HepG2 (cell line): ENCODE results near the gene CAP2. TPM values are rescaled to one million over a fixed set of nuclear protein-coding genes. Genes with fewer than 3 reads are reported as not detected.

Experiments used
- ATAC-seq: fragments of 200-7000 bp; cut with Tn5 transposase; 3 replicates; pipeline ENCODE4 v1.9.1; 2020; ENCODE audit warnings: mild to moderate bottlenecking, moderate library complexity
- BruUV-seq: library from RNA; stranded (reverse); fragments of 400-500 nt; replicated peaks from 2 replicates; lab custom pipeline; 2021; lab: Mats Ljungman, UMichigan
- CTCF ChIA-PET: fragments of 300-600 bp; formaldehyde crosslinking; extraction: SDS; loops from one replicate; lab custom pipeline; 2021; ENCODE audit warnings: low total read pairs, inconsistent platforms, low intra/inter-chr PET ratio; lab: Yijun Ruan, JAX
- POLR2A ChIA-PET: fragments of 350-600 bp; sonication (Branson Sonifier 250); formaldehyde crosslinking; loops from one replicate; lab custom pipeline; 2020; ENCODE audit warnings: antibody characterized with exemption, inconsistent platforms; lab: Yijun Ruan, JAX
- DNase-seq: peaks from one replicate; pipeline ENCODE4 v3.0.0-alpha.2; 2015; ENCODE audit warnings: low spot score
- FAIRE-seq: peaks from 3 replicates; lab custom pipeline; 2011; peaks lifted over from hg19 to GRCh38; lab: Jason Lieb, UNC
- H2AFZ ChIP-seq: one replicate; pipeline ENCODE4 v1.6.1; 2011; ENCODE audit warnings: low read length, inconsistent platforms
- H3K27ac ChIP-seq: fragments of 300-600 bp; 3 replicates; pipeline ENCODE4 v1.8.0; 2011; ENCODE audit warnings: mixed run types, mild to moderate bottlenecking, mixed read lengths, low read length, inconsistent platforms; ENCODE audit not compliant: insufficient read depth; ENCODE audit errors: extremely low read length
- H3K27me3 ChIP-seq, 2 experiments: fragments of 200-600 bp in 1 of 2; 2 replicates in 1 of 2; 3 replicates in 1 of 2; pipeline versions ENCODE4 v1.6.0 to v1.8.0; 2011; ENCODE audit warnings: low read length in 2 of 2, mild to moderate bottlenecking in 2 of 2, moderate library complexity in 2 of 2, inconsistent platforms in 1 of 2; ENCODE audit not compliant: insufficient read depth in 2 of 2, control insufficient read depth in 1 of 2
- H3K36me3 ChIP-seq, 2 experiments: fragments of 200-600 bp in 1 of 2; replicated peaks in 1 of 2; 2 replicates in 1 of 2; 3 replicates in 1 of 2; pipeline versions ENCODE4 v1.5.1 to v1.8.0; 2011; ENCODE audit warnings: low read length in 2 of 2, inconsistent platforms in 1 of 2; ENCODE audit not compliant: insufficient read depth in 2 of 2, control insufficient read depth in 1 of 2
- H3K4me1 ChIP-seq: 2 replicates; pipeline ENCODE4 v1.5.1; 2012; ENCODE audit warnings: low read length, inconsistent platforms; ENCODE audit not compliant: insufficient read depth
- H3K4me2 ChIP-seq: 2 replicates; pipeline ENCODE4 v1.6.0; 2011; ENCODE audit warnings: low read depth, low read length, inconsistent platforms
- H3K4me3 ChIP-seq, 3 experiments: fragments of 200-600 bp in 1 of 3; sonication (generic), shearing (Covaris generic) in 1 of 3; replicated peaks in 1 of 3; 2 replicates each; pipeline ENCODE4 v1.5.1; 2011 to 2016; ENCODE audit warnings: low read length in 3 of 3, inconsistent platforms in 2 of 3, low read depth in 2 of 3, mild to moderate bottlenecking in 2 of 3, control low read depth in 1 of 3, mixed read lengths in 1 of 3; ENCODE audit not compliant: insufficient read depth in 1 of 3
- H3K79me2 ChIP-seq: one replicate; pipeline ENCODE4 v1.6.1; 2011; ENCODE audit warnings: low read length, inconsistent platforms; ENCODE audit not compliant: insufficient read depth
- H3K9ac ChIP-seq: 2 replicates; pipeline ENCODE4 v1.6.0; 2011; ENCODE audit warnings: mild to moderate bottlenecking, low read depth, low read length, inconsistent platforms; ENCODE audit not compliant: insufficient read depth
- H3K9me3 ChIP-seq: 2 replicates; pipeline ENCODE4 v1.5.1; 2012; ENCODE audit warnings: mild to moderate bottlenecking, low read length
- H4K20me1 ChIP-seq: 2 replicates; pipeline ENCODE4 v1.6.0; 2011; ENCODE audit warnings: inconsistent platforms, mild to moderate bottlenecking, low read length, moderate library complexity; ENCODE audit not compliant: insufficient read depth
- CENPT ChIP-seq: sonication (generic); formaldehyde crosslinking; IDR thresholded peaks from 2 replicates; pipeline ENCODE4 v1.8.0; 2022; ENCODE audit warnings: low read depth, mild to moderate bottlenecking, moderate library complexity, missing genetic modification reagents
- FOXO1 ChIP-seq: sonication (generic); formaldehyde crosslinking; IDR thresholded peaks from 2 replicates; pipeline ENCODE4 v1.4.0; 2020; ENCODE audit warnings: missing genetic modification reagents
- IRF9 ChIP-seq: sonication (generic); formaldehyde crosslinking; IDR thresholded peaks from 2 replicates; pipeline ENCODE4 v1.8.0; 2022; ENCODE audit warnings: missing genetic modification reagents, mild to moderate bottlenecking, borderline replicate concordance
- JARID2 ChIP-seq: sonication (generic); formaldehyde crosslinking; IDR thresholded peaks from 2 replicates; pipeline ENCODE4 v1.8.1; 2023; ENCODE audit warnings: missing genetic modification reagents, inconsistent platforms; ENCODE audit not compliant: insufficient replicate concordance
- MXI1 ChIP-seq: IDR thresholded peaks from 3 replicates; pipeline ENCODE4 v1.6.1; 2012; ENCODE audit warnings: low read depth, low read length, inconsistent platforms, borderline replicate concordance
- ZBTB25 ChIP-seq: IDR thresholded peaks from 2 replicates; pipeline ENCODE4 v1.6.1; 2018; ENCODE audit warnings: missing genetic modification reagents
- ZC3H4 ChIP-seq: sonication (generic); formaldehyde crosslinking; IDR thresholded peaks from 2 replicates; pipeline ENCODE4 v1.4.0; 2020; ENCODE audit warnings: missing genetic modification reagents, borderline replicate concordance
- ZNF17 ChIP-seq: sonication (generic); formaldehyde crosslinking; IDR thresholded peaks from 2 replicates; pipeline ENCODE4 v1.5.0; 2020; ENCODE audit warnings: mild to moderate bottlenecking, missing genetic modification reagents
- ZNF251 ChIP-seq: sonication (generic); formaldehyde crosslinking; IDR thresholded peaks from 2 replicates; pipeline ENCODE4 v1.9.0; 2021; ENCODE audit warnings: mild to moderate bottlenecking, missing genetic modification reagents
- ZNF605 ChIP-seq: sonication (generic); formaldehyde crosslinking; IDR thresholded peaks from 2 replicates; pipeline ENCODE4 v1.8.0; 2022; ENCODE audit warnings: mild to moderate bottlenecking, missing genetic modification reagents
- ZNF782 ChIP-seq: sonication (generic); formaldehyde crosslinking; IDR thresholded peaks from 2 replicates; pipeline ENCODE4 v1.4.0; 2020; ENCODE audit warnings: missing genetic modification reagents, mild to moderate bottlenecking, borderline replicate concordance
- ZSCAN29 ChIP-seq: sonication (generic); formaldehyde crosslinking; conservative IDR thresholded peaks from 2 replicates; pipeline ENCODE4 v1.4.0; 2020; ENCODE audit warnings: mild to moderate bottlenecking, missing genetic modification reagents
- WGBS: methylation state at CpG from one replicate; pipeline ENCODE4 v1.1.6; 2017; ENCODE audit warnings: low lambda C conversion rate; 5-methylcytosine and 5-hydroxymethylcytosine counted together
- in situ Hi-C: cut with HindIII; loops from 2 replicates; pipeline ENCODE4 v1.10.0; 2017; ENCODE audit warnings: low pct_unique_long_range_greater_than_20kb; ENCODE audit not compliant: extremely low pct_ligation_motif_present
- intact Hi-C: fragments of 100-400 bp; cut with micrococcal nuclease; formaldehyde crosslinking; loops from one replicate; pipeline ENCODE4 v1.10.0; 2022; ENCODE audit not compliant: unreplicated experiment
- polyA plus RNA-seq, 8 experiments: library from polyadenylated mRNA; depleted of rRNA in 3 of 8; stranded (reverse) in 7 of 8; unstranded in 1 of 8; fragments of >200 nt; fragmentation: Illumina TruSeq in 4 of 8; extraction: Trizol in 4 of 8; gene quantifications; 2 replicates each; pipeline versions ENCODE4 v1.2.1 to v1.2.3, GENCODE V29; 2011 to 2016; ENCODE audit warnings: low read depth in 4 of 8, missing spikeins in 1 of 8, mixed read lengths in 1 of 8; ENCODE audit not compliant: insufficient read depth in 1 of 8
- total RNA-seq, 5 experiments: library from RNA; depleted of rRNA; stranded (reverse); fragments of >200 nt; fragmentation: Illumina TruSeq; extraction: Trizol; gene quantifications; 2 replicates each; pipeline ENCODE4 v1.2.3, GENCODE V29; 2016; ENCODE audit warnings: low read depth in 1 of 5

CAP2 gene
- total and polyA plus RNA-seq, 2 of the 13 experiments (the other 11 are each of a cell fraction or from before 2014, with no cell fraction given): 7.9 to 53.1 TPM

GRCh38 chr6:17452096-17452495 lies 58.7 kb downstream of the CAP2 start:
- intact Hi-C loops: no loop called here

More at GRCh38 chr6:17452096-17452495, 58.7 kb downstream of the CAP2 start:
- in situ Hi-C loops: no loop called here
- Histone ChIP-seq H3K27me3 (no peaks in the 10 kb centered on the region), H3K4me1 (peaks cover 5% of the 10 kb centered on the region; the same call in 1 of the 2 replicates), H3K27ac (no peak overlapping the region), H4K20me1 (no peaks in the 10 kb centered on the region), H3K9ac (no peak overlapping the region), H3K4me3 (no peak overlapping the region), H2AFZ (no peak overlapping the region), H3K36me3 (no peaks in the 10 kb centered on the region), H3K79me2 (no peaks in the 10 kb centered on the region), H3K9me3 (no peaks in the 10 kb centered on the region), H3K4me2 (no peak overlapping the region)
- DNase-seq: no peak
- TF ChIP-seq JARID2 (CRISPR knock-in tag) (no peak), CENPT (CRISPR knock-in tag) (no peak), ZNF605 (CRISPR knock-in tag) (no peak), IRF9 (no peak), ZSCAN29 (CRISPR knock-in tag) (no peak), ZNF251 (CRISPR knock-in tag) (no peak), FOXO1 (CRISPR knock-in tag) (no peak), ZNF17 (CRISPR knock-in tag) (no peak), MXI1 (no peak), ZC3H4 (CRISPR knock-in tag) (no peak), ZBTB25 (CRISPR knock-in tag) (no peak), ZNF782 (CRISPR knock-in tag) (no peak)
- ATAC-seq: no peak
- no peak for FAIRE-seq
- ChIA-PET POLR2A (no interaction called here), CTCF (no interaction called here)
- BruUV-seq: no TSS peak
- WGBS: 93% methylated on average over 6 of the region's 6 CpGs
